Heart left ventricle (tissue), 13 donors: ENCODE results near the gene PTPRM.

Source experiments
- CTCF ChIP-seq, 12 donors: fragments of 200-600 bp; sonication (generic) in 4 of 12; IDR thresholded peaks; one replicate each; pipeline versions ENCODE4 v1.5.0 to v1.8.0; 2018 to 2022; ENCODE audit warnings: antibody characterized with exemption in 12 of 12, mild to moderate bottlenecking in 5 of 12
- POLR2A ChIP-seq, 2 donors: fragments of 450-650 bp; IDR thresholded peaks; one replicate each; pipeline ENCODE4 v1.6.1; 2017; ENCODE audit warnings: antibody characterized with exemption in 2 of 2, mild to moderate bottlenecking in 2 of 2, moderate library complexity in 2 of 2
- donor health status: ischemic (EF 13 %, LVEDD 7.1; RV severe dilation, severe dysfunction).
- donor health status: DM: no; HTN: yes; CAD: no.
- donor health status: DM: no; HTN: no; CAD: no.
- donor health status: ischemic (EF 25% LVEDD 6.9; RV normal size, moderate dysfunction).
- donor health status: ischemic (EF 25% LVEDD 5.7; RV mildly dilated, moderate dysfunction).
- donor health status: ischemic (EF 35%, LVEDD 5.7; RV mildly dilated, moderate dysfunction).
- donor health status: nonischemic (EF 11% LVEDD 7.7; RV severe dilation, severe dysfunction).
- donor health status: DM: yes; HTN: yes; CAD: no.
- donor health status: PGD.
- donor health status: ischemic (EF 29% LVEDD 5.4; RV normal size, mild dysfunction).
- donor health status: nonischemic (EF 23%, LVEDD 6.1; RV moderate dilation, normal function).

GRCh38 chr18:8450013-8450412 lies 882.9 kb downstream of the PTPRM start:
- peak; percentile 27 to 58 (median 38) for TF ChIP-seq CTCF (IDR thresholded peaks at IDR 0.05)
- no peak for TF ChIP-seq POLR2A (IDR thresholded peaks at IDR 0.05)
